ENCODE data around the gene EPYC. TPM values are rescaled to one million over a fixed set of nuclear protein-coding genes. Genes with fewer than 3 reads are reported as not detected.

Gene EPYC
- total and polyA plus RNA-seq, 2 experiments from 2014 or later: 0.27 to 0.40 TPM

- Histone ChIP-seq H3K9me2 (replicated peaks; ENCODE audit: insufficient read depth) (no peaks in the 10 kb centered on the region), H3K27me3 (no peaks in the 10 kb centered on the region), H4K20me1 (ENCODE audit: insufficient read depth, poor library complexity, severe bottlenecking) (no peaks in the 10 kb centered on the region), H3K36me3 (replicated peaks; ENCODE audit: insufficient read depth, low read depth) (no peaks in the 10 kb centered on the region), H3K79me2 (no peaks in the 10 kb centered on the region), H3K4me2 (no peak overlapping the region), H2AFZ (no peak overlapping the region), H3K4me1 (ENCODE audit: insufficient read depth) (no peaks in the 10 kb centered on the region), H3K27ac (no peak overlapping the region), H3K9me3 (ENCODE audit: low read depth) (no peaks in the 10 kb centered on the region), H3K4me3 (no peak overlapping the region)
- TF ChIP-seq EZH2phosphoT487 (IDR thresholded peaks at IDR 0.05; ENCODE audit: low read depth, severe bottlenecking, unreplicated experiment) (no peak), CTCF (IDR thresholded peaks at IDR 0.05; ENCODE audit: poor library complexity) (no peak), EZH2 (IDR thresholded peaks at IDR 0.05; ENCODE audit: borderline replicate concordance) (no peak)
- no peak for DNase-seq (ENCODE audit: low spot score)
- 92% methylated on average over 5 of the region's 5 CpGs for WGBS (ENCODE audit: low lambda C conversion rate, missing lambda C conversion rate)
These were observed 68.4 kb downstream of the EPYC start for GRCh38 chr12:90936230-90937005.

GRCh38 chr12:90925562-90925961, 79.2 kb downstream of the EPYC start:
- Histone ChIP-seq H4K20me1 (ENCODE audit: insufficient read depth, poor library complexity, severe bottlenecking) (no peaks in the 10 kb centered on the region), H3K27me3 (no peaks in the 10 kb centered on the region), H3K36me3 (replicated peaks; ENCODE audit: insufficient read depth, low read depth) (no peaks in the 10 kb centered on the region), H3K27ac (no peak overlapping the region), H2AFZ (no peak overlapping the region), H3K4me1 (ENCODE audit: insufficient read depth) (peaks cover 3% of the 10 kb centered on the region), H3K9me3 (ENCODE audit: low read depth) (no peaks in the 10 kb centered on the region), H3K4me3 (no peak overlapping the region), H3K79me2 (no peaks in the 10 kb centered on the region), H3K4me2 (no peak overlapping the region), H3K9me2 (replicated peaks; ENCODE audit: insufficient read depth) (no peaks in the 10 kb centered on the region)
- DNase-seq (ENCODE audit: low spot score): no peak
- WGBS (ENCODE audit: low lambda C conversion rate, missing lambda C conversion rate): 26% methylated on average over 5 of the region's 5 CpGs
- no peak for TF ChIP-seq CTCF (IDR thresholded peaks at IDR 0.05; ENCODE audit: poor library complexity)
- no peak for TF ChIP-seq EZH2phosphoT487 (IDR thresholded peaks at IDR 0.05; ENCODE audit: low read depth, severe bottlenecking, unreplicated experiment)

DNA sequence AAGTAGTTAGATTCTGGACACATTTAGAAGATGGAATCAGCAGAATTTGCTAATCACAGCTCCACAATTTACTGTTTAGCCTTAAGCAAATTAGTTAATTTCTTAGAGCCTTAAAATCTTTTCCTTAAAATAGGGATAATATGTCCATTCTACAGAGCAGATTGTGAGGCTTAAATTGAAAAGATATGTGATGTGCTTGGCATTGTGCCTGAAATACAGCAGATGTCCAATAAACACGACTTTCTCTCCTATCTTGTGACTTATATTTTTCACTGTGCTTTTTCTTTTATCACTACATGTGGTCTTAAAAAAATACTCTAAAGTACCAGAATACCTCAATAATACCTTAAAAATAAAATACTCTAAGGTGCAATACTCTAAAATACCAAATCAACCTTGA, 80.4 kb downstream of the EPYC start:
- no peak overlapping the region for H3K4me3 ChIP-seq
- H3K79me2 ChIP-seq: no peaks in the 10 kb centered on the region
- H3K36me3 ChIP-seq (replicated peaks; ENCODE audit: insufficient read depth, low read depth): no peaks in the 10 kb centered on the region
- H3K4me2 ChIP-seq: no peak overlapping the region
- DNase-seq (ENCODE audit: low spot score): no peak
- H4K20me1 ChIP-seq (ENCODE audit: insufficient read depth, poor library complexity, severe bottlenecking): no peaks in the 10 kb centered on the region
- H2AFZ ChIP-seq: no peak overlapping the region
- H3K4me1 ChIP-seq (ENCODE audit: insufficient read depth): peaks cover 3% of the 10 kb centered on the region
- H3K27me3 ChIP-seq: no peaks in the 10 kb centered on the region
- H3K27ac ChIP-seq: no peak overlapping the region
- TF ChIP-seq EZH2phosphoT487 (IDR thresholded peaks at IDR 0.05; ENCODE audit: low read depth, severe bottlenecking, unreplicated experiment): no peak
- H3K9me2 ChIP-seq (replicated peaks; ENCODE audit: insufficient read depth): no peaks in the 10 kb centered on the region
- WGBS (ENCODE audit: low lambda C conversion rate, missing lambda C conversion rate): 41% methylated on average over 1 of the region's 1 CpG
- no peaks in the 10 kb centered on the region for H3K9me3 ChIP-seq (ENCODE audit: low read depth)

- Histone ChIP-seq H4K20me1 (ENCODE audit: insufficient read depth, poor library complexity, severe bottlenecking) (no peaks in the 10 kb centered on the region), H2AFZ (no peak overlapping the region), H3K9me2 (replicated peaks; ENCODE audit: insufficient read depth) (no peaks in the 10 kb centered on the region), H3K36me3 (replicated peaks; ENCODE audit: insufficient read depth, low read depth) (no peaks in the 10 kb centered on the region), H3K27ac (no peak overlapping the region), H3K79me2 (no peaks in the 10 kb centered on the region), H3K27me3 (no peaks in the 10 kb centered on the region), H3K4me1 (ENCODE audit: insufficient read depth) (peaks cover 3% of the 10 kb centered on the region), H3K4me2 (no peak overlapping the region), H3K4me3 (no peak overlapping the region), H3K9me3 (ENCODE audit: low read depth) (no peaks in the 10 kb centered on the region)
- no peak for DNase-seq (ENCODE audit: low spot score)
- TF ChIP-seq EZH2phosphoT487 (IDR thresholded peaks at IDR 0.05; ENCODE audit: low read depth, severe bottlenecking, unreplicated experiment): no peak
- TF ChIP-seq CTCF (IDR thresholded peaks at IDR 0.05; ENCODE audit: poor library complexity): no peak
- no peak for TF ChIP-seq EZH2 (IDR thresholded peaks at IDR 0.05; ENCODE audit: borderline replicate concordance)
These were observed 82.6 kb downstream of the EPYC start for GRCh38 chr12:90922145-90922627.
